AG09319 (cell line): Measurements from ENCODE around the gene MGST3.

ENCODE experiments used
- DNase-seq: peaks from one replicate; pipeline ENCODE4 v3.0.0-alpha.2; 2010; ENCODE audit warnings: low read depth; ENCODE audit errors: extremely low read depth
- CTCF ChIP-seq: IDR thresholded peaks from 2 replicates; pipeline ENCODE4 v1.5.1; 2011; ENCODE audit warnings: low read depth, mild to moderate bottlenecking, inconsistent platforms, low read length, moderate library complexity

The MGST3 gene

GRCh38 chr1:165631342-165632151, 513 bp downstream of the MGST3 start:
- peak; percentile 34 for DNase-seq
- TF ChIP-seq CTCF: peak; percentile 19; the same call in 1 of the 2 replicates

- DNase-seq: no peak
- no peak for TF ChIP-seq CTCF
Measured at GRCh38 chr1:165632152-165632469, 1.1 kb downstream of the MGST3 start.

GRCh38 chr1:165632491-165632890, 1.5 kb downstream of the MGST3 start:
- TF ChIP-seq CTCF: no peak
- DNase-seq: no peak

- no peak for DNase-seq
Measured at GRCh38 chr1:165633614-165634013, 2.6 kb downstream of the MGST3 start.

GRCh38 chr1:165634154-165634921, 3.3 kb downstream of the MGST3 start:
- TF ChIP-seq CTCF: no peak
- DNase-seq: no peak

More at GRCh38 chr1:165633614-165634013, 2.6 kb downstream of the MGST3 start:
- no peak for TF ChIP-seq CTCF

GRCh38 chr1:165635329-165635728, 4.3 kb downstream of the MGST3 start:
- no peak for TF ChIP-seq CTCF
- DNase-seq: no peak

GRCh38 chr1:165635823-165636222, 4.8 kb downstream of the MGST3 start:
- no peak for TF ChIP-seq CTCF
- no peak for DNase-seq
